Measurements from ENCODE around the gene NTM.

DNA sequence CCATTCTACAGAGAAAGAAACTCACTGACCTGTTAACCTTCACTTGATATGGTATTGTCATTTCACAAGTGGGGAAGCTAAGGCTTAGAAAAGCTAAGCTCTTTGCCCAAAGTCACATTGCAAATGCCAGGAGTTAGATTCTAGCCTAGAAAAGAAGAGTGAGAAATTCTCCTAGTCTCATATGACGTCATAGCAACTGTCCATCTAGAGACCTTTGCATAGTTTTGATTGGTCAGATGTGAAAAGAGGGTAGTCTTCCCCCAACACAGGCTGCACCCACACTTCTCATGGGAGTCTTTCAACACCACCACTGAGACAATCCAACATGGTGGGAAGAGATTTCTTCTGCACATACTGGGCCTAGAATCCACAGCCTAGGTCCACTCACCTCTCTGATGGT is 197.9 kb downstream of the NTM start:
- no peak for TF ChIP-seq EZH2phosphoT487 (IDR thresholded peaks at IDR 0.05; ENCODE audit: insufficient read depth, low read depth)
- TF ChIP-seq EZH2 (IDR thresholded peaks at IDR 0.05; ENCODE audit: insufficient read depth, poor library complexity, severe bottlenecking), result no peak

Data from GM23248 (cell line).